K562 treated with DMSO at 1 percent for 4 hours (cell line): ENCODE data around the gene RRP9. TPM values are rescaled to one million over a fixed set of nuclear protein-coding genes. Genes with fewer than 3 reads are reported as not detected.

ENCODE experiments used
- total RNA-seq: library from RNA; unstranded; fragments of 300-600 nt; gene quantifications from 2 replicates; pipeline ENCODE4 v1.2.3, GENCODE V29; 2022; ENCODE audit not compliant: insufficient read depth

RRP9 gene
- 19.2 and 27.0 TPM in 2 replicates for total RNA-seq

GRCh38 chr3:51941798-51942602 lies at the start of gene RRP9, which contains the start of gene PARP3:
TSS of gene RRP9 (minus strand) at chr3:51941904. CDS start at chr3:51941867, 37 bp downstream.
TSS of gene PARP3 (plus strand) at chr3:51942363. CDS start at chr3:51943356, 993 bp downstream.

GRCh38 chr3:51982838-51983577 lies 41.3 kb upstream of the RRP9 start, which contains the start of gene ACY1:
TSS of gene ACY1 (plus strand) at chr3:51983535. CDS start at chr3:51984065, 530 bp downstream.

GRCh38 chr3:51974963-51975851 lies 33.5 kb upstream of the RRP9 start, which contains the start of gene ABHD14A:
TSS of gene ABHD14A (plus strand) at chr3:51975064. CDS start at chr3:51975136, 72 bp downstream.

DNA sequence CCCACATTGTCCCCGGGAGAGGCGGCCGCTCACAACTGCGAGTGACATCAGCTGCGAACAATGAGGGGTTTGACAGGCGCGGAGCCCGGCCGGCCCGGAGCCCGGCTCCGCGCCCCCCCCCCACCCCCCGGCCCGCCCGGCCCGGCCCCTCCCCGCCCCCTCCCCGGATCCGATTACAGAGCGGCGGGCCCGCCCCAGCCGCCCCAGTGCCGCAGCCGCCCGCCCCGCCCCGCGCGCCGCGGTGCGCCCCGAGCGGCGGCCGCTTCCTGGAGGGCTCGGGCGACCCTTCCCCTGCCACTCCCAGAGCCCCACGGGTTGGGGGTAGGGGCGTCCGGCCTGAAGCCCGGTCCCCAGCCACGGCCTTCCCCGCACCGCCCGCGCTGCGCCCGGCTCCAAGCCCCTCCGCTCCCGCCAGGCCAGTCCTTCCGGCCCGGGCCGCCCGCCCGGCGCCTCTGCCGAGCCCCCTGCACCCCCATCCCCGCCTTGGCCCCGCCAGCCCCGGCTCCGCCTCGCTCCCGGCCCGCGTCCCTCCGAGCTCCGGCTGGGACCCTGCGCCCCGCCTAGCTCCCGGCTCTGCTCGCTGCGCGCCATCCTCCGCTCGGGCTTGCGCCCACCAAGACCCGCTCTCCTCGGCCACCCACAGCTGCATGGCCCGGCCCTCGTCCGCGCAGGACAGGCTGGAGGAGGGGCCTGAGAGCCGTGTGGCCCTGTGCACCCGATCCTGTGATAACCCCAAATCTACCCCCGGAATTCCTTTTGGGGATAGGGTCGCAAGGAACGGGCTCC lies 25.9 kb upstream of the RRP9 start, which contains the start of gene PCBP4:
TSS of gene PCBP4 (minus strand) at position 71 of the 786 bp plus-strand sequence. CDS start 6,214 bp downstream, outside the sequence.

GRCh38 chr3:51955175-51955892 lies 13.6 kb upstream of the RRP9 start, which contains the start of gene GPR62:
TSS of gene GPR62 (plus strand) at chr3:51955381. CDS start at chr3:51955653, 272 bp downstream.

Other genes starting within 250 kb of the RRP9 start
- gene GRM2, start 234.8 kb downstream of the RRP9 start, total RNA-seq: not detected in 2 replicates
- not detected in 2 replicates for gene IQCF6, start 162.7 kb downstream of the RRP9 start, total RNA-seq
- not detected in 2 replicates for gene IQCF2, start 80.3 kb downstream of the RRP9 start, total RNA-seq
- not detected in 2 replicates for gene IQCF5, start 66.3 kb downstream of the RRP9 start, total RNA-seq
- gene IQCF1, start 38.6 kb downstream of the RRP9 start, total RNA-seq: not detected in 2 replicates
- 4.2 and 5.1 TPM in 2 replicates for gene PARP3, start 459 bp upstream of the RRP9 start, total RNA-seq
- 0.38 TPM in 1 of 2 replicates, not detected in the other for gene GPR62, start 13.5 kb upstream of the RRP9 start, total RNA-seq
- 13.6 and 14.1 TPM in 2 replicates for gene PCBP4, start 25.6 kb upstream of the RRP9 start, total RNA-seq
- gene ABHD14B, start 32.1 kb upstream of the RRP9 start, total RNA-seq: 60.7 and 81.3 TPM in 2 replicates
- gene ABHD14A, start 33.2 kb upstream of the RRP9 start, total RNA-seq: 15.3 and 17.4 TPM in 2 replicates
- 57.4 and 103 TPM in 2 replicates for gene ACY1, start 41.6 kb upstream of the RRP9 start, total RNA-seq
- 2,779 and 2,851 TPM in 2 replicates for gene RPL29, start 54.0 kb upstream of the RRP9 start, total RNA-seq
- gene DUSP7, start 114.7 kb upstream of the RRP9 start, total RNA-seq: 6.8 and 9.7 TPM in 2 replicates
- gene POC1A, start 212.5 kb upstream of the RRP9 start, total RNA-seq: 19.6 and 22.7 TPM in 2 replicates